A549 (cell line): ENCODE measurements around the gene PDCD1LG2. TPM values are rescaled to one million over a fixed set of nuclear protein-coding genes. Genes with fewer than 3 reads are reported as not detected.

ENCODE experiments used
- ATAC-seq, 2 experiments: fragments of 200-7000 bp in 1 of 2; fragments of >200 bp in 1 of 2; cut with Nextera tagmentation in 1 of 2; cut with Tn5 transposase in 1 of 2; 3 replicates each; pipeline versions ENCODE4 v1.8.0 to v1.9.1; 2018 to 2020; ENCODE audit warnings: mild to moderate bottlenecking in 1 of 2, moderate library complexity in 1 of 2
- CTCF ChIA-PET: fragments of 300-600 bp; sonication (Branson Sonifier 250); formaldehyde crosslinking; extraction: SDS; loops from one replicate; lab custom pipeline; 2021; ENCODE audit warnings: antibody characterized with exemption, inconsistent platforms; lab: Yijun Ruan, JAX
- POLR2A ChIA-PET: fragments of 350-600 bp; formaldehyde crosslinking; extraction: SDS; loops from one replicate; lab custom pipeline; 2021; ENCODE audit warnings: antibody characterized with exemption, inconsistent platforms; lab: Yijun Ruan, JAX
- DNase-seq, 2 experiments: peaks; one replicate each; pipeline versions ENCODE4 v3.0.0 to v3.0.0-alpha.2; 2011 to 2016; ENCODE audit warnings: low read depth in 1 of 2, low spot score in 1 of 2
- FAIRE-seq: peaks from 2 replicates; lab custom pipeline; 2011; peaks lifted over from hg19 to GRCh38; lab: Jason Lieb, UNC
- H3K27ac ChIP-seq, 2 experiments: fragments of >200 bp; sonication (Bioruptor Twin); formaldehyde crosslinking; 3 replicates each; pipeline ENCODE4 v1.5.1; 2016 to 2017
- H3K4me1 ChIP-seq: fragments of >200 bp; sonication (Bioruptor Twin); formaldehyde crosslinking; 3 replicates; pipeline ENCODE4 v1.6.1; 2016
- H3K4me2 ChIP-seq: fragments of >200 bp; sonication (Bioruptor Twin); formaldehyde crosslinking; 3 replicates; pipeline ENCODE4 v1.6.1; 2016
- H3K4me3 ChIP-seq: fragments of >200 bp; sonication (Bioruptor Twin); formaldehyde crosslinking; 3 replicates; pipeline ENCODE4 v1.5.1; 2016
- H3K9me3 ChIP-seq: fragments of >200 bp; sonication (Bioruptor Twin); formaldehyde crosslinking; 3 replicates; pipeline ENCODE4 v1.6.1; 2016
- BHLHE40 ChIP-seq: IDR thresholded peaks from 2 replicates; pipeline ENCODE4 v1.6.1; 2012; ENCODE audit warnings: low read depth, low read length, inconsistent platforms
- CEBPB ChIP-seq, 2 experiments: fragments of >200 bp in 1 of 2; sonication (Bioruptor Twin) in 1 of 2; formaldehyde crosslinking in 1 of 2; IDR thresholded peaks; 2 replicates each; pipeline ENCODE4 v1.6.1; 2012 to 2016
- E2F6 ChIP-seq: IDR thresholded peaks from 2 replicates; pipeline ENCODE4 v1.6.1; 2012; ENCODE audit warnings: low read depth, borderline replicate concordance
- ESRRA ChIP-seq: fragments of 150-350 bp; IDR thresholded peaks from 2 replicates; pipeline ENCODE4 v1.6.1; 2014; ENCODE audit warnings: mild to moderate bottlenecking, low read length, borderline replicate concordance
- FOSL2 ChIP-seq, 2 experiments: fragments of 450-650 bp in 1 of 2; fragments of >200 bp in 1 of 2; sonication (Bioruptor Twin) in 1 of 2; formaldehyde crosslinking; IDR thresholded peaks; 2 replicates each; pipeline versions ENCODE4 v1.5.0 to v1.6.1; 2016 to 2020; ENCODE audit warnings: mild to moderate bottlenecking in 1 of 2, moderate library complexity in 1 of 2
- GATA3 ChIP-seq: IDR thresholded peaks from 2 replicates; pipeline ENCODE4 v1.6.1; 2012; ENCODE audit warnings: borderline replicate concordance
- JUN ChIP-seq, 2 experiments: fragments of >200 bp; sonication (Bioruptor Twin); formaldehyde crosslinking; IDR thresholded peaks; 2 replicates in 1 of 2; 3 replicates in 1 of 2; pipeline ENCODE4 v1.6.1; 2016 to 2017
- KDM5A ChIP-seq: fragments of 200-600 bp; sonication (generic); IDR thresholded peaks from 2 replicates; pipeline ENCODE4 v1.6.1; 2016; ENCODE audit warnings: antibody characterized with exemption, mild to moderate bottlenecking
- MAFK ChIP-seq: fragments of 450-650 bp; IDR thresholded peaks from 2 replicates; pipeline ENCODE4 v1.6.1; 2014; ENCODE audit not compliant: partially characterized antibody
- MYC ChIP-seq: IDR thresholded peaks from 2 replicates; pipeline ENCODE4 v1.6.1; 2012; ENCODE audit warnings: mild to moderate bottlenecking, inconsistent platforms, low read length, improper control_type of control experiment, borderline replicate concordance
- RCOR1 ChIP-seq: fragments of 150-350 bp; IDR thresholded peaks from 2 replicates; pipeline ENCODE4 v1.6.1; 2014; ENCODE audit warnings: antibody characterized with exemption, low read length, low read depth
- RFX5 ChIP-seq: fragments of 450-650 bp; IDR thresholded peaks from 2 replicates; pipeline ENCODE4 v1.7.1; 2014; ENCODE audit warnings: antibody characterized with exemption, mild to moderate bottlenecking, moderate library complexity
- WGBS: methylation state at CpG from one replicate; pipeline ENCODE4 v1.1.6; 2017; ENCODE audit errors: missing lambda C conversion rate; 5-methylcytosine and 5-hydroxymethylcytosine counted together
- polyA plus RNA-seq, 4 experiments: library from polyadenylated mRNA; depleted of rRNA in 3 of 4; stranded (reverse); fragments of >200 nt; fragmentation: RNase III in 1 of 4; extraction: RNeasy Plus Mini Kit Qiagen cat#74134 plus additional on column Dnase treatment in 1 of 4; gene quantifications; 2 replicates in 3 of 4; 3 replicates in 1 of 4; pipeline ENCODE4 v1.2.3, GENCODE V29; 2011 to 2017

Gene PDCD1LG2
- polyA plus RNA-seq, 2 of the 4 experiments (the other 2 are of a cell fraction) = 0.53 TPM

GRCh38 chr9:5532790-5533189 is 22.5 kb downstream of the PDCD1LG2 start:
- FAIRE-seq = no peak
- H3K9me3 ChIP-seq = no peaks in the 10 kb centered on the region

GRCh38 chr9:5536684-5537083 is 26.4 kb downstream of the PDCD1LG2 start:
- H3K4me3 ChIP-seq = no peak overlapping the region
- DNase-seq (no peak), FAIRE-seq (no peak), ATAC-seq (no peak)
- POLR2A ChIA-PET = no interaction called here
- no peaks in the 10 kb centered on the region for H3K9me3 ChIP-seq
- no peak overlapping the region for H3K27ac ChIP-seq
- H3K4me2 ChIP-seq = no peak overlapping the region
- 73% methylated on average over 2 of the region's 2 CpGs for WGBS
- peaks cover 5% of the 10 kb centered on the region; the same call in 1 of the 3 replicates for H3K4me1 ChIP-seq
- TF ChIP-seq FOSL2 (IDR thresholded peaks at IDR 0.05) (no peak), FOSL2 (CRISPR knock-in tag; IDR thresholded peaks at IDR 0.05) (no peak), KDM5A (no peak), CEBPB (IDR thresholded peaks at IDR 0.05) (no peak), GATA3 (no peak), MYC (no peak)
- CTCF ChIA-PET = interaction anchor here (1.5 kb wide), 1 partner anchor 31 kb away, joined by 3 read pairs; no protein-coding TSS in a partner anchor

More at GRCh38 chr9:5532790-5533189, 22.5 kb downstream of the PDCD1LG2 start:
- TF ChIP-seq MAFK (peak; percentile 42), RCOR1 (no peak)
- TF ChIP-seq, all 56 proteins: peak for 1
- Histone ChIP-seq H3K4me1 (peaks cover 28% of the 10 kb centered on the region), H3K4me2 (no peak overlapping the region), H3K27ac (no peak overlapping the region), H3K4me3 (no peak overlapping the region)
- ATAC-seq (no peak), DNase-seq (no peak)
- WGBS = 83% methylated on average over 5 of the region's 5 CpGs
- ChIA-PET POLR2A (no interaction called here), CTCF (interaction anchor here (1.1 kb wide), 1 partner anchor 346 kb away, joined by 3 read pairs; no protein-coding TSS in a partner anchor)

- Histone ChIP-seq H3K9me3 (no peaks in the 10 kb centered on the region), H3K4me3 (no peak overlapping the region), H3K4me1 (no peaks in the 10 kb centered on the region), H3K4me2 (no peak overlapping the region), H3K27ac (no peak overlapping the region)
- ATAC-seq = no peak
- ChIA-PET POLR2A (no interaction called here), CTCF (interaction anchor here (1.3 kb wide), 1 partner anchor 9 kb away, joined by 3 read pairs; no protein-coding TSS in a partner anchor)
- no peak for TF ChIP-seq E2F6
- no peak for FAIRE-seq
- no peak for DNase-seq
- WGBS = 44% methylated on average over 2 of the region's 2 CpGs
Measured at GRCh38 chr9:5543875-5544702, 33.8 kb downstream of the PDCD1LG2 start.

- Histone ChIP-seq H3K9me3 (no peaks in the 10 kb centered on the region), H3K4me1 (no peaks in the 10 kb centered on the region), H3K4me2 (no peak overlapping the region), H3K4me3 (no peak overlapping the region)
- POLR2A ChIA-PET = no interaction called here
- 39% methylated on average over 4 of the region's 4 CpGs for WGBS
- DNase-seq = no peak
- no peak for ATAC-seq
- no peak for TF ChIP-seq ESRRA
- no peak for TF ChIP-seq BHLHE40
- TF ChIP-seq JUN (IDR thresholded peaks at IDR 0.05) = no peak
- no peak for TF ChIP-seq CEBPB (IDR thresholded peaks at IDR 0.05)
- TF ChIP-seq RFX5 = no peak
- TF ChIP-seq, all 56 proteins: peak for 0
- CTCF ChIA-PET = interaction anchor here (1.0 to 1.3 kb wide), 3 partner anchors 10 to 40 kb away, joined by 3 to 8 read pairs (median 4); no protein-coding TSS in a partner anchor
- H3K27ac ChIP-seq = no peak overlapping the region
- no peak for FAIRE-seq
Measured at GRCh38 chr9:5549658-5550650, 39.6 kb downstream of the PDCD1LG2 start.
